ENCODE data around the gene GATD1.
A peak's percentile ranks its signal among the peaks of the same experiment; 100 is the strongest.

Gene GATD1

GRCh38 chr11:789943-790342 lies 12.7 kb upstream of the GATD1 start, which contains the start of gene CEND1:
CEND1 (minus strand) TSS chr11:790090; CDS start chr11:788576, 1,514 bp downstream.
- no peak for TF ChIP-seq CTCF (IDR thresholded peaks at IDR 0.05; ENCODE audit: extremely low read depth, missing control alignments)
- DNase-seq (ENCODE audit: low spot score): peak; percentile 87

GRCh38 chr11:788953-789940 lies 12.0 kb upstream of the GATD1 start:
- no peak for TF ChIP-seq CTCF (IDR thresholded peaks at IDR 0.05; ENCODE audit: extremely low read depth, missing control alignments)
- no peak for DNase-seq (ENCODE audit: low spot score)

- no peak for TF ChIP-seq CTCF (IDR thresholded peaks at IDR 0.05; ENCODE audit: extremely low read depth, missing control alignments)
- no peak for DNase-seq (ENCODE audit: low spot score)
Measured at GRCh38 chr11:788009-788640, 10.8 kb upstream of the GATD1 start.

- no peak for TF ChIP-seq CTCF (IDR thresholded peaks at IDR 0.05; ENCODE audit: extremely low read depth, missing control alignments)
- DNase-seq (ENCODE audit: low spot score): no peak
Measured at GRCh38 chr11:787084-787675, 9.9 kb upstream of the GATD1 start.

GRCh38 chr11:786235-787083 lies 9.2 kb upstream of the GATD1 start:
- DNase-seq (ENCODE audit: low spot score): no peak
- TF ChIP-seq CTCF (IDR thresholded peaks at IDR 0.05; ENCODE audit: extremely low read depth, missing control alignments): no peak

- no peak for TF ChIP-seq CTCF (IDR thresholded peaks at IDR 0.05; ENCODE audit: extremely low read depth, missing control alignments)
- DNase-seq (ENCODE audit: low spot score): no peak
Measured at GRCh38 chr11:783581-784015, 6.3 kb upstream of the GATD1 start.
